Measurements from ENCODE around the gene ZKSCAN1.
A peak's percentile ranks its signal among the peaks of the same experiment; 100 is the strongest.

The ZKSCAN1 gene

DNA sequence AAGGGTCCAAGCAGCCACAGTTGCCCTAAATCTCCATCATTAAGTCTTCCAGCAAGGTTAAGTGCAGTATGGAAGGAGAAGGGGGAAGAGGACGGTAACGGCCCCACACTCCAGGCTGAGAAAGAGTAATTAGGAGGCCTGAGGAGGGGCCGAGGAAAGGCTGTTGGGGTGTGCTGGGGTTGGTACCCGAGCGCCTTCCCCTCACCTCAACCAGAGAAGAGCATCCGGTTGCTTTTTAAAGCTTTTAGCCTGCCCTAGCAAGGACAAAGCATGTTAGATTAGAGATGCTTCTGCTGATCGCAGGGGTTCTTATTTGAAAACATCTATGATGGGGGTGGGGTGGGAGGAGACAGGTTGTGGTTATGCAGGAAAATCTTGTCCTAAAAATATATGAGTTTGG lies 25.2 kb downstream of the ZKSCAN1 start:
- no peak for DNase-seq

DNA sequence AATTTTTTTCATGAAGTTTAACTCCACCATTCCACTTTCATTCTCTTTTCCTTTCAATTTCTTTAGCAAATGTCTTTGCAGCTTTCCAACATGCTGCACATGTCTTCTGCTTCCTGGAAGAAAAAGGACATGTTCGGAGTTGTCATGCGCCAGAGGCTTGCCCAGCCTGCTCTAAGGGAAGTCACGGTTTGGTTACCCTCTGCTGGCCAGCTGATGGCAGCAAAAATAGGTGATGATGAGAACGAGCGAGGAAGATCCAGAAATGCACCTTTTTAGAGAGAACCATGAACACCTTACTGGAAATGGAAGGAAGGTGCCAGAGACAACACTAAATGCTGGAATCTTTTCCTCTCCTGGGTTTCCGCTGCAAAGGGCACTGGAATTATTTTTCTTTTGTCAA lies 29.3 kb downstream of the ZKSCAN1 start:
- no peak for DNase-seq

DNA sequence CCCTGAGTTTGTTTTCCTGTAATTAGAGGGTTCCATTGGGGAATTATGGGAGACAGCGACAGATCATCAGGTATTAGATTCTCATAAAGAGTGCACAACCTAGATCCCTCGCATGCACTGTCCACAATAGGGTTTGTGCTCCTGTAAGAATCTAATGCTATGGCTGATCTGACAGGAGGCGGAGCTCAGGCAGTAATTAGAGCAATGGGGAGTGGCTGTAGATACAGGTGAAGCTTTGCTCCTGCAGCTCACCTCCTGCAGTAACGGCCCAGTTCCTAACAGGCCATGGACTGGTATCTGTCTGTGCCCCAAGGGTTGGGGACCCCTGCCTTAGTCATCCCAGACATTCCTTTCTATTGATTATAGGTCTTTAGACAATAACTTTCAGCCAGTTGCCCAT lies 33.3 kb downstream of the ZKSCAN1 start:
- no peak for DNase-seq

DNA sequence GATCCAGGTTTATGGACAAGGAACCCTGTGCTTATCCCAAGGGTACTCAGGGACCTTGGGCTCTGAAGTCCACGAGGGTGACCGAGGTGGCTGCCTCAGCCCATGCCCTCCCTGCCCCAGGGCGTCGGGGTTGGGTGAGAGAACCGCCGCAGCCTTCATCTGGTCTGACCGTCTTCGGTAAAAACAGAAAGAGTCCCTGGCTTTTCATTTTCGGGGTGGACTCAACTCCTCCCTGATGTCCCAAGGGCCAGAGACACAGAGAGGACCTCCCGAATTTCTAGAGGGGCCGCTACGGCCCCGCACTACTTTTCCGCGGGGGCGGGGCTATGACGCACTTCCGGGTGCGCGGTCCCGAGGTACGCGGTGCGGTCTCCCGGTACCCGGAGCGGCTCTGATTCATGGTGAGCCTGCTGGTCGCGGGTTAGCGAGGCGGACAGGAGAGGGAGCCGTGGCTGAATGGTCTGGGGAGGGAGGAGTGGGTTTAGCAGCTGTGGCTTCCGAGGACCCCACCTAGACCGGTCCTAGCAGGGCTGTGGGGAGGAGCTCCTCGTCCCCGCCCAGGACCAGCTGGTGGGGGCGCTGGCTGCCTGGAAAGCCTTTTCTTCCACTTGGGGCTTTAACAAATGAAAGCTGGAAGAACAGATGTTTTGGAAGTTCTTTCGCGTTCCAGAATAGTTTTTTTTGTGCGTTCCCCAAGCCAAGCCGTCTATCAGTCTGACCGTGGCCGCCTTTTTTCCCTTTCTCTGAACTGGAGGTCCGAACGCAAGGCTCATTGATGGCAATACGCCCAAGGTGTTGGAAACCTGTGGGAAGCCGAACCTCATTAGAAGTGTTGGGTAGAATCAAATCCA lies 34.3 kb downstream of the ZKSCAN1 start, which contains the start of gene ZSCAN21:
Gene ZSCAN21 (plus strand): TSS at position 334 of the 851 bp plus-strand sequence. CDS start 7,233 bp downstream, outside the sequence.
- peak; percentile 86 for DNase-seq

DNA sequence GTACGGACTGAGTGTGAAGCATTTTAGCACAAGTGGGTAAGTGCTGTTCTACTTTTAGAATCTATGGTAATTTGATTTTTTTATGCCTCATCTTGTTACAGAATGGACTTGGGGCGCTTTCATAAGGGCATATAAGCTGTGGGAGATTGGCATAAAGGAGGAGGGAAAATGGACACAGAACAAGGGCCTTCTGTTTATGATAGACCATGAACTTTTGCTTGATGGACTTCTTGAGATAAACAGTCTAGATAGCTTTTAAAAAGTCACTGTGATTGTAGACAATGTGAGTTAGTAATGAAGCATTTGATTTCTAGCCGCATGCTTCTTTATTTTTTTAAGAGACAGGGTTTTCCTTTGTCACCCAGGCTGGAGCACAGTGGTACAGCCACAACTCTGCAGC lies 36.2 kb downstream of the ZKSCAN1 start:
- no peak for DNase-seq

DNA sequence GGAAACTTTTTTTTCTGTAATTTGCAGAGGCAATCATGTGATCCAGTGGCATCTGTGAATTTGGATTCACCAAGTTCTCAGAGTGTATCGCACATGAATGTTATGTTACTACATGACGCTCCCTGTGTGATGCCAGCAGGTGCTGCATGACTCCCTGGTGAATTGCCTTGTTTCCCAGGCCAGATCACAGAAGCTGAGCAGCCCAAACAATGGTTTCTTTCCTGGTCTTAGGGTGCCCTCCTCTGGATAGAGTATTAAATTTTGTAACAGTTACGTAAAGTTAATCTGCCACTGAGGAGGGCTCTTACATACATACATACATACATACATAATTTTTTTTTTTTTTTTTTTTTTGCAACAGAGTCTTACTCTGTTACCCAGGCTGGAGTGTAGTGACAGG lies 37.8 kb downstream of the ZKSCAN1 start:
- peak; percentile 42 for DNase-seq

DNA sequence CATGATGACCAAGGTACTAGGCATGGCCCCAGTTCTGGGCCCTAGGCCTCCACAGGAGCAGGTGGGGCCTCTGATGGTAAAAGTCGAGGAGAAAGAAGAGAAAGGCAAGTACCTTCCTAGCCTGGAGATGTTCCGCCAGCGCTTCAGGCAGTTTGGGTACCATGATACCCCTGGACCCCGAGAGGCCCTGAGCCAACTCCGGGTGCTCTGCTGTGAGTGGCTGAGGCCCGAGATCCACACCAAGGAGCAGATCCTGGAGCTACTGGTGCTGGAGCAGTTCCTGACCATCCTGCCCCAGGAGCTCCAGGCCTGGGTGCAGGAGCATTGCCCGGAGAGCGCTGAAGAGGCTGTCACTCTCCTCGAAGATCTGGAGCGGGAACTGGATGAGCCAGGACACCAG lies 41.6 kb downstream of the ZKSCAN1 start:
- no peak for DNase-seq

DNA sequence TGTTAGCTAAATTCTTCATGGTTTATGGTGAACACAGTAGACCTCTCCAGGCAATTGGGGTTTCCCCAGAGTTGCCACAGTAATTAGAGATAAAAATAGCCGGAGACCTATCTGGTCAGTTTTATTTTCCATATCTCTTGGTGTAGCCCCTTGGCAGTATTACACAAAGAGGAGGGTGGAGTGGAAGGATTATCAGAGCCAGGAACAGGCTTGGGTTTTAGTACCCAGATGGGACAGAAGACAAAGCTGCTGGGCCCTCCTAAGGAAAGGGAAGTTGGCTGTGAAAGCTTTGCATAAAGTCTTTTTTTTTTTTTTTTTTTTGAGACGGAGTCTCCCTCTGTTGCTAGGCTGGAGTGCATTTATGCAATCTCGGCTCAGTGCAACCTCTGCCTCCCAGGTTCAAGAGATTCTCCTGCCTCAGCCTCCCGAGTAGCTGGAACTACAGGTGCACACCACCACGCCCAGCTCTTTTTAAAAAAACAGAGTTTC lies 43.9 kb downstream of the ZKSCAN1 start:
- DNase-seq, result no peak

DNA sequence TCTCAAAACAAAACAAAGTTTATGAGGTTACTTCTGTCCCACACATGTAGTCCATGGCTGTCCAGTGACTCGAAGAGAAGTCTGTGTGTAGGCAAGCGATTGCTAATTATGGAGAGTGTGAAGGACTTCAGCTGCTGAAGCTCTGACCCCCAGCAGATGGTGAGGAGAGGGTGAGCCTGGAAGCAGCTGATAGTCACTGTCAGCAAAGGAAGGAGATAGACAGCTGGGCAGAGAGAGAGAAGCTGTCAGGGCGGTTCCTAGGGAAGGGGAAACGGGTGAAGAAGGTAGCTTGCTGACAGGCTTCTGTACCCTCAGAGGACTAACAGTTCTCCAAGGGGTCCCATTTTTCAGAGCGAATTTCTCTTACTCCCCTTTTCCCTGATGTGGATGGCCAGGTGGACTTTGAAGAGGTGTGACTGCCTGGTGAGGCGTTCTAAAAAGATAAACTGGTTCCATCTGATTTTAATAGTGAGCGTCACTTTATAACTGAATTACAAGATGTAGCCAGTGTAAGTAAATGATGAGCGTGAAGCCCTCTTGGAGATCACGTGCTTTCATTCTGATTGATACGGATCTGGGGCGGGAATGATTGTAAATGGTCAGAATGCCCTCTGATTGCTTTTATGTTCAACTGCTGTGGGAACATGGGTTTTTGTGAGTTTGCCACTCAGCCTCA lies 46.3 kb downstream of the ZKSCAN1 start:
- DNase-seq, result no peak

DNA sequence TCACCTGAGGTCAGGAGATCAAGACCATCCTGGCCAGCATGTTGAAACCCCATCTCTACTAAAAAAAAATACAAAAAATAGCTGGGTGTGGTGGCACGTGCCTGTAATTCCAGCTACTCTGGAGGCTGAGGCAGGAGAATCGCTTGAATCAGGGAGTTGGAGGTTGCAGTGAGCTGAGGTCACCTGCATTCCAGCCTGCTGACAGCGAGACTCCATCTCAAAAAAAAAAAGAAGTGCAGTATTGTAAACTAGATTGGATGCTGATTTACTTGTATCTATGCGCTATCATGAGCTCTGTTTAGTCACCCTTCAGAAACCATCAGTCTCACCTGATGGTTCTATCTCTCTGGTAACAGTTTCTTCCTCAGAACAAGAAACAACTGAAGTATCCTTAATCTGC lies 48.0 kb downstream of the ZKSCAN1 start:
- DNase-seq, result no peak

DNA sequence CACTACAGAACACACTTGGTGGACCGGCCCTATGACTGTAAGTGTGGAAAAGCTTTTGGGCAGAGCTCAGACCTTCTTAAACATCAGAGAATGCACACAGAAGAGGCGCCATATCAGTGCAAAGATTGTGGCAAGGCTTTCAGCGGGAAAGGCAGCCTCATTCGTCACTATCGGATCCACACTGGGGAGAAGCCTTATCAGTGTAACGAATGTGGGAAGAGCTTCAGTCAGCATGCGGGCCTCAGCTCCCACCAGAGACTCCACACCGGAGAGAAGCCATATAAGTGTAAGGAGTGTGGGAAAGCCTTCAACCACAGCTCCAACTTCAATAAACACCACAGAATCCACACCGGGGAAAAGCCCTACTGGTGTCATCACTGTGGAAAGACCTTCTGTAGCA lies 48.8 kb downstream of the ZKSCAN1 start:
- no peak for DNase-seq

DNA sequence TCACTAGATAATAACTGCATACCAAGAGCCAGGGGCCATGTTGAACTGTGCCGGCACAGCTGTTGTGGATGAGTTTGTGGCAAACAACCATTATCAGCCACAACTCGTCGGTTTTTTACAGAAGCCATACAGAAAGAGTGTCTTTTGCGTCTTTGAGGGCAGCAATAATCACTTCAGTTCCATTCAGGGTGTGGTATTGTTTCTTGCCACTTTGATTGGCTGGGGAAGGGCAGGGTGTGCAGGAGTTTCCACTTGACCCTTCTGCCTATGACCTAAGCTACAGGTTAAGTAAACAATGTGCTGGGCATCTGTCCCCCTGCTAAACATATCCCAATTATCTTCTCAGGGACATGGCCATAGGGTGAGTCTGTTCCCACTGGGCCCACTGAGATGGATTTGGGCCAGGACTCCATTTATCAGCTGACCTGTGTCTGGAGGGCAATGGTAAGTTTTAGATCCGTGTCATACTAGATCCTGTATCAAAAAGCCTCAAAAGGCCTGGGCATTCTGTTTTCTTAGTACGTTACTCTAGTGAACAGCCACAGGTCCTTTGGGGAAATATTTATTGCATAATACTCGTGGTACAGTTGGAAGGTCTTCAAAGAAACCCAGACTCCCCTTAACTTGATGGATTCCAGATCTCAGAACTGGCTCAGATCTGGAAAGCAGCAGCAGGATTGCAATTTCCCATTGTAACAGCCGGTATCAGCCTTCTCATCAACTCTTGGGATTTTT lies 50.2 kb downstream of the ZKSCAN1 start:
- DNase-seq, result peak; percentile 25

DNA sequence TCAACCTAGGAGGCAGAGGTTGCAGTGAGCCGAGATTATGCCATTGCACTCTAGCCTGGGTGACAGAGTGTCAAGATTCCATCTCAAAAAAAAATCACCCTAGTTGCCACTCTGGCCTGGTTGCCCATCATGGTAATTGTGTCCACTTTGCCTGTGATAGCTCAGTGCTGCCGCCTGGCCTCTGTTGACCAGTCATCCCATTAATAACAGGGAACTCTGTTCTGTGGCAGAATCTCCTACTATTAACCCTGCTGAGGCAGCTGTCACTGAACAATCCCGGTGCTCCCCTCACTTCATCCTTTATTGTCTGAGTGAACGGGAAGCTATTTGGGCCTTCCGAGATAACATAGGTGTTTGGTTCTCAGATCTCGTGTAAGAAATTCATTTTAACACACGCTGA lies 51.6 kb downstream of the ZKSCAN1 start:
- no peak for DNase-seq

DNA sequence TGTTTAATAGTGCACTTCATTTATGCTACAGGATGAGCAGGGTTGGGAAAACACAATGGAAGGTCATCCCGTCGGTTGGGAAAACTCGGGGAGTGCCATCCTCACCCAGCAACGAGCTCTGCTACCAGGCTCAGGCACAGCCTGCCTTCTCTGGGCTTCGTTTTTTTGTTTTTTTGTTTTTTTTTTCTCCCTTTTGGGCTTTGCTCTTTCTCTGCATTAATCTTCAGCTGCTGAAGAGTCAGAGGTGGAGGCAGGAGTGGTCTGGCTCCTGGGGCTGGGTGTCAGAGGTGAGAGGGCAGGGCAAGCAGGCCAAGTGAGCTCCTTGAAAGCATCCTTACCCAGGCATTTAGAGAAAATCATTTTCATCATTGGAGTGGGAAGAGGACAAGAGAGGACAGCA lies 54.6 kb downstream of the ZKSCAN1 start:
- no peak for DNase-seq

DNA sequence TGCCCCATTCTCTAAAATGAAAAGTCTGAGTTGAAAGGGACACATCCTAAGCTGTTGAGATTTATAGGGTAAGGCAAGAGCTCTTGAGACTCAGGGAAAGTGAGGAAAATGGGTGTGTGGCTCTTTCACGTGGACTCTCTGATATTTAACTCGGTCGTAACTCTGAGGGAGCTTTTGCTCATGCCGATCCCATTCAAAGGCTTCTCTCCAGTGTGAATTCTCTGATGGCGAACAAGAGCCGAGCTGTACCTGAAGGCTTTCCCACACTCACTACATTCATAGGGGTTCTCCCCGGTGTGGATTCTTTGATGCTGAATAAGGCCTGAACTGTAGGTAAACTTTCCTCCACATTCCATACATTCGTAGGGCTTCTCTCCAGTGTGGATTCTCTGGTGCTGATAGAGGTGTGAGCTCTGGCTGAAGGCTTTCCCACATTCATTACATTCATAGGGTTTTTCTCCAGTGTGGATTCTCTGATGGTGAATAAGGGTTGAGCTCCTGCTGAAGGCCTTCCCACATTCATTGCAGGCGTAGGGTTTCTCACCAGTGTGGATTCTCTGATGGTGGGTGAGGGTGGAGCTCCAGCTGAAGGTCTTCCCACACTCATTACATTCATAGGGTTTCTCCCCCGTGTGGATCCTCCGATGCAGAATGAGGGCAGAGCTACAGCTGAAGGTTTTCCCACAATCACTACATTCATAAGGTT lies 55.8 kb downstream of the ZKSCAN1 start:
- no peak for DNase-seq

DNA sequence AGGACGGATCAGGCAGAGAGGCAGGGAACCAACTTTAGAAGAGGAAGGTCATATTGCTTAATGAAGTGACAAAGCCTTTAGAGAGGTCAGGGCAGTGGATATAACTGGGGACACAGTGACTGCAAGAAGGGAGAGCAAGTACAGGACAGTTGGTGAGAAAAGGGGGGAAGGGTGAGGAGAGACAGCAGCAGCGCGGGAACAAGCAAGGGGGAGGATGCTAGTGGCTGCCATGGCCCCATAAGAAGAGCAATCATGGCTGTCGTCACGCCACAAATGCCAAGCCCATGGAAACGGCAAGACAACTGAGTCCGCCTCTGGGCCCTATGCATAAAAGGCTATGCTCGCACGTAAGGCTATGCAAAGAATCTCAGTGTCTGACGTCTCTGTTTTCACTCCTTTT lies 57.1 kb downstream of the ZKSCAN1 start:
- no peak for DNase-seq

DNA sequence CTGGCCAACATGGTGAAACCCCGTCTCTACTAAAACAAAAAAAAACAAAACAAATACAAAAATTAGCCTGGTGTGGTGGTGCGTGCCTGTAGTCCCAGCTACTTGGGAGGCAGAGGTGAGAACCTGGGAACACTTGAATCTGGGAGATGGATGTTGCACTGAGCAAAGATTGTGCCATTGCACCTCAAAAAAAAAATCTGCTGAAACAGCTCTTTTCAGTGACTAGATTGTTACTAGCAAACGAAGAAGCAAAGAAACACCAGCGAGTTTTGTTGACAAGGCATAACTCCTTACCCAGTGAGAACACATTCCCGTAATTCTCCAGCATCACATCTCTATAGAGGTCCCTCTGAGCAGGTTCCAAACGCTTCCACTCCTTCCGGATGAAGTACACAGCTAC lies 59.4 kb downstream of the ZKSCAN1 start:
- no peak for DNase-seq

DNA sequence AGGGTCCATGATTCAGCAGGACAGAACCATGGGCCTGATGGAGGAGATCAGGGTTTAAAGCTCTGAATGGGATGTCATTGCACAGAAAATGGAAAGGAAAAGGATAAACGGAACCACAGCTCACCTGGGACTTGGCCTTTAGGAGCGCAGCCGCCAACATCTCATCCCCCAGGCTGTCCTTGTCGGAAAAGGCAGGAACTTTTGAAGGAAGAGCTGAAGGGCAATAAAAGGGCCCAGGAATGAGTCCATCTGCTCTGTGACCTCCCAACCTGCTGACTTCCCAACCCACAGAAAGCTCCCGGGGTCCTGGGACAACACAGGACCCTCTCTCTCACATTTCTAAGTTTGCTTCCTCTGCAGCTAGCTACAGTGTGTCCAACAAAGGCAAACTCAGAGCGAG lies 60.0 kb downstream of the ZKSCAN1 start:
- DNase-seq, result no peak

DNA sequence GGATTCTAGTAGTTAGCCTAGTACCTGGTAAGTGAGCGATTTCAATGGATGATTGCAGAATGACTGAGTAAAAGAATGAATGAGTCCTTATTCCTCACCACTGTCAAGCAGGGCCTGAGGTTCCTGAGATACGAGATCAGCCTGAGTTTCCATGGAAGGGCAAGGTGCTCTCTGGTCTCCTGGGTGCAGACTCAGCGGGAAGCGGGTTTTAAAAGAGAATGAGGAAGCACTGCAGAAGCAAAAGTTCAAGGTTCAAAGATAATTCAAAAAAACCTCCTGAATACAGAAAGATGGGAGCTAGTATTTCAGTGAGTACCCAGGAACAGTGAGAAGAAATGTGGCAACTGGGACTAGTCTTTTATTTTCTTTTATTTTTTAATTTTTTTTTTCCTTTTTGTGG lies 61.8 kb downstream of the ZKSCAN1 start:
- no peak for DNase-seq

DNA sequence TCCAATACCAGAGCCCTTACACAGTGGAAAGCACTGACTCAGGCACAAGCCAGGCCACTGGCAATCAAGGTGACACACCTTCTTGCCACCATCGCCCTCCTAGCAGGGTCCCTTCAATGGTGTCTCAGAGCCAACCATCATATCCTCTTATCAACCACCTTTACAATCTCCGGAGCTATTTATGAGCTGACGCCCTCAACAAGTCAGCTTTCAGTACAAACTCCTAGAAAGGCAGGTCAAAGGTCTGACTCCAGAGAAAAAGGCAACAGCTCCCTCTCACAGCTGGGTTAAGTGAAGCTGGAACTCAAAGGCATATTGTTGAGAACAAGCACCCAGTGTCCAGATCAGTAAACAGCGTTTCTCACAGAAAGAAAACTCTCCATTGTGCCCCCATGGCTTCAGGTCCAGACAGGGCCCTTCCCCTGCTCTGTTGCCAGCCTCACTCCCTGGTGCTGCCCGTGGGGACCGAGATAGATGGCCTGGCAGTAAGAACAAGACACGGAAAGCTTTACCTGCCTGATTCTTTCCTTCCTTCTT lies 63.7 kb downstream of the ZKSCAN1 start:
- no peak for DNase-seq

DNA sequence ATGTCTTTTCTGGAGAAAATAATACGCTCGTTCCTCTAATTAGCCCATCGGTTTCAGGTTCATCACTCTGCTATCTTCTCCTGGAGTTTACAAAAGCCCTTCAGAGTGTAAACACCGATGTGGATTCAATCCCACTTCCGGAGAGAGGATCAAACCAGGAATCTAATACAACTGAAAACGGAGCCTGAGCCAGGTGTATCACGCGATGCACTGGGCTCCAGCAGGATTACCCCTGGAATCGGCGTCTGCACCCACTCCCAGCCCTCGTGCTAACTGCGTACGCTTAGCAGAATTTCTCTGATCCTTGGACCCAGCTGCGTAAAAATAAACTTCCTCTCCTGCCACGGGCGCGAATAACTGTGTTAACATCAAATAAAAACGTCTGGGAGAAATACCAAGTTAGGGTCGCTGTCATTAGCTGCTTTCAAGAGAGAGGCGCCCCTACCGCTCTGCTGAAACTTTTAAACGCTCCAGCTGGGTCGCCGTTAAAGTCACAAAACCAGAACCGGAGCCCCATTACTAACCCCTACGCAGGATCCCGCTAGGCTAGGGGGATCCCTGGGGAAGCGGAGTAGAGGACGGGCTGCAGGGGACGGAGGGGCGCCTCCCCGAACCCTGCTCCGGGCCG lies 65.6 kb downstream of the ZKSCAN1 start:
- no peak for DNase-seq
